ENCODE measurements around the gene GARIN5B. TPM values are rescaled to one million over a fixed set of nuclear protein-coding genes. Genes with fewer than 3 reads are reported as not detected.
"Not testable (repeated sequence)": the region's sequence is repeated elsewhere in the genome, so short reads cannot be mapped to it uniquely, and the experiment has no call there.

Gene GARIN5B
- total RNA-seq, 6 donors from 2014 or later: not detected

GRCh38 chr19:55407550-55407799 lies 44.4 kb upstream of the GARIN5B start, which contains the start of gene UBE2S:
Gene UBE2S, minus strand, starts transcription at chr19:55407788. Its CDS starts 199 bp downstream, at chr19:55407589.
- not testable (repeated sequence) for DNase-seq; ATAC-seq (ENCODE audit: low FRiP score in 2 of 2); H3K9me3 ChIP-seq; H3K27me3 ChIP-seq
- Histone ChIP-seq H3K4me1 (peaks cover 18 to 26% (median 19%) of the 10 kb centered on the region in 4 donors), H3K27ac (peak within 1 kb of the TSS; percentile 97 to 100 (median 98)), H3K36me3 (peaks cover 0 to 32% (median 19%) of the 10 kb centered on the region in 4 donors), H3K4me3 (peak within 1 kb of the TSS; percentile 81 to 94 (median 92))
- TF ChIP-seq CTCF (IDR thresholded peaks at IDR 0.05) (peak in 2 of 6 experiments; percentile 21 to 31), EP300 (IDR thresholded peaks at IDR 0.05) (peak in 1 of 4 donors; percentile 65), POLR2A (IDR thresholded peaks at IDR 0.05) (peak in 3 of 4 donors; percentile 98 to 99 (median 98)), POLR2AphosphoS5 (IDR thresholded peaks at IDR 0.05) (peak; percentile 96 to 100)
- 2 to 5% methylated on average over 4 to 13 of the region's 36 CpGs for WGBS, 2 donors

- WGBS, 2 donors: 22 to 39% methylated on average over 3 to 16 of the region's 35 CpGs
- Histone ChIP-seq H3K27me3 (no peaks in the 10 kb centered on the region), H3K4me3 (peak overlapping the region; percentile 81 to 94 (median 92)), H3K4me1 (peaks cover 18 to 26% (median 19%) of the 10 kb centered on the region in 4 donors), H3K9me3 (no peaks in the 10 kb centered on the region), H3K27ac (peak overlapping the region; percentile 97 to 100 (median 98)), H3K36me3 (peaks cover 0 to 35% (median 24%) of the 10 kb centered on the region in 4 donors)
- ATAC-seq (ENCODE audit: low FRiP score in 2 of 2) (peak in 1 of 2 donors; percentile 32), DNase-seq (peak in 1 of 2 donors; percentile 39)
- TF ChIP-seq POLR2AphosphoS5 (IDR thresholded peaks at IDR 0.05) (no peak), POLR2A (IDR thresholded peaks at IDR 0.05) (no peak), EP300 (IDR thresholded peaks at IDR 0.05) (no peak), CTCF (IDR thresholded peaks at IDR 0.05) (no peak)
These were observed 43.9 kb upstream of the GARIN5B start for GRCh38 chr19:55406826-55407549.

DNA sequence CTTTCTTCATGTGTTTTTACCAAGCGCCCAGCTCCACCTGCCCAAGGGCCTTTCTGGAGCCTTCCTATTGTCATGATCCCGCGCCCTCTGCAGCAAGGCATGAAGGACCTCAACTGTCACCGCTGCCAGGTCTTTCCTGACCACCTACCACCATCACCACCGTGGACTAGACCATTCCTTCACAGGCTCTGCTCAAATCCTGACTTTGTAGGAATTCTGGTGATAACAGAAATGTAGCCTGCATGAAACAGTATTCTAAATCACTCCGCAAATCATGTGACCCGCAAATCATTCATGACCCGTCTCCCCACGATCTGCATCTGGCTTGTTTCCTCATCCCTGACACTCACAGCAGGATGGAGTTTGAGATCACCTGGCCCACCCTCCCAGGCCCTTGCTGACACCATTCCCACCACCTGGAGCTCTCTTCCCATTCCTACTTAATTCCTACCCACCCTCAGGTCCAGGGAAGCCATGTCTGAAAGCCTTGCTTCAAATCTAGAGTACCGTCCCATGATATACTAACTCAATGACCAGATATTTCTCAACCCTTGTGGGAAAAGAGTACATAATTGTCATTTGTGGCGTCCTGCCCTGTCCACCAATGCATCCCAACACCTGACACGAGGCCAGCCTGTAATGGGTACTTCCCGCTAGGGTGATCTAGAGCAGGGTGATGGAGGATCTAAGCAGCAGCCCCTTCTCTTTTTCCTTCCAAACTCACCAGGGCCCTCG lies 43.2 kb upstream of the GARIN5B start:
- Histone ChIP-seq H3K4me1 (peaks cover 18 to 26% (median 19%) of the 10 kb centered on the region in 4 donors), H3K27me3 (no peaks in the 10 kb centered on the region), H3K36me3 (peaks cover 4 to 39% (median 30%) of the 10 kb centered on the region in 4 donors), H3K9me3 (no peaks in the 10 kb centered on the region), H3K27ac (peak overlapping the region in 1 of 4 donors; percentile 97), H3K4me3 (peak overlapping the region in 2 of 4 donors; percentile 81 to 92)
- TF ChIP-seq POLR2A (IDR thresholded peaks at IDR 0.05) (no peak), CTCF (IDR thresholded peaks at IDR 0.05) (no peak), POLR2AphosphoS5 (IDR thresholded peaks at IDR 0.05) (no peak), EP300 (IDR thresholded peaks at IDR 0.05) (no peak)
- ATAC-seq (ENCODE audit: low FRiP score in 2 of 2) (no peak), DNase-seq (no peak)
- WGBS, 2 donors: 83% methylated on average over 14 of the region's 14 CpGs

- Histone ChIP-seq H3K9me3 (no peaks in the 10 kb centered on the region), H3K4me1 (peaks cover 18 to 26% (median 19%) of the 10 kb centered on the region in 4 donors), H3K36me3 (peaks cover 4 to 42% (median 35%) of the 10 kb centered on the region in 4 donors), H3K4me3 (no peak overlapping the region), H3K27me3 (no peaks in the 10 kb centered on the region), H3K27ac (no peak overlapping the region)
- DNase-seq: no peak
- ATAC-seq (ENCODE audit: low FRiP score in 2 of 2): no peak
- WGBS, 2 donors: 80 to 92% methylated on average over 5 of the region's 5 CpGs
- TF ChIP-seq CTCF (IDR thresholded peaks at IDR 0.05): no peak
- no peak for TF ChIP-seq EP300 (IDR thresholded peaks at IDR 0.05)
- no peak for TF ChIP-seq POLR2AphosphoS5 (IDR thresholded peaks at IDR 0.05)
- no peak for TF ChIP-seq POLR2A (IDR thresholded peaks at IDR 0.05)
These were observed 42.6 kb upstream of the GARIN5B start for GRCh38 chr19:55405638-55406037.

Data from upper lobe of left lung (tissue), 6 donors.